ENCODE results near the gene RRAGC. TPM values are rescaled to one million over a fixed set of nuclear protein-coding genes. Genes with fewer than 3 reads are reported as not detected.

RRAGC gene, protein sequence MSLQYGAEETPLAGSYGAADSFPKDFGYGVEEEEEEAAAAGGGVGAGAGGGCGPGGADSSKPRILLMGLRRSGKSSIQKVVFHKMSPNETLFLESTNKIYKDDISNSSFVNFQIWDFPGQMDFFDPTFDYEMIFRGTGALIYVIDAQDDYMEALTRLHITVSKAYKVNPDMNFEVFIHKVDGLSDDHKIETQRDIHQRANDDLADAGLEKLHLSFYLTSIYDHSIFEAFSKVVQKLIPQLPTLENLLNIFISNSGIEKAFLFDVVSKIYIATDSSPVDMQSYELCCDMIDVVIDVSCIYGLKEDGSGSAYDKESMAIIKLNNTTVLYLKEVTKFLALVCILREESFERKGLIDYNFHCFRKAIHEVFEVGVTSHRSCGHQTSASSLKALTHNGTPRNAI
- total RNA-seq: 10 to 100 TPM; 11.6 to 18.4 (median 15.6) TPM
- 10 to 100 TPM; 13.8 to 29.3 (median 15.7) TPM for polyA plus RNA-seq
- long read RNA-seq, donor 1, transcript RRAGC-201 (7 exons, 2,732 nt): major isoform, 7 of 7 reads
- long read RNA-seq, donor 1, partial matches to known transcripts: 0 of 7 reads
- long read RNA-seq, donor 1, other reads (novel, unspliced or antisense): 0 of 7 reads
- long read RNA-seq, donor 2, transcript RRAGC-201 (7 exons, 2,732 nt): major isoform, 21 of 24 reads
- long read RNA-seq, donor 2, partial matches to known transcripts: 1 of 24 reads
- long read RNA-seq, donor 2, other reads (novel, unspliced or antisense): 2 of 24 reads

DNA sequence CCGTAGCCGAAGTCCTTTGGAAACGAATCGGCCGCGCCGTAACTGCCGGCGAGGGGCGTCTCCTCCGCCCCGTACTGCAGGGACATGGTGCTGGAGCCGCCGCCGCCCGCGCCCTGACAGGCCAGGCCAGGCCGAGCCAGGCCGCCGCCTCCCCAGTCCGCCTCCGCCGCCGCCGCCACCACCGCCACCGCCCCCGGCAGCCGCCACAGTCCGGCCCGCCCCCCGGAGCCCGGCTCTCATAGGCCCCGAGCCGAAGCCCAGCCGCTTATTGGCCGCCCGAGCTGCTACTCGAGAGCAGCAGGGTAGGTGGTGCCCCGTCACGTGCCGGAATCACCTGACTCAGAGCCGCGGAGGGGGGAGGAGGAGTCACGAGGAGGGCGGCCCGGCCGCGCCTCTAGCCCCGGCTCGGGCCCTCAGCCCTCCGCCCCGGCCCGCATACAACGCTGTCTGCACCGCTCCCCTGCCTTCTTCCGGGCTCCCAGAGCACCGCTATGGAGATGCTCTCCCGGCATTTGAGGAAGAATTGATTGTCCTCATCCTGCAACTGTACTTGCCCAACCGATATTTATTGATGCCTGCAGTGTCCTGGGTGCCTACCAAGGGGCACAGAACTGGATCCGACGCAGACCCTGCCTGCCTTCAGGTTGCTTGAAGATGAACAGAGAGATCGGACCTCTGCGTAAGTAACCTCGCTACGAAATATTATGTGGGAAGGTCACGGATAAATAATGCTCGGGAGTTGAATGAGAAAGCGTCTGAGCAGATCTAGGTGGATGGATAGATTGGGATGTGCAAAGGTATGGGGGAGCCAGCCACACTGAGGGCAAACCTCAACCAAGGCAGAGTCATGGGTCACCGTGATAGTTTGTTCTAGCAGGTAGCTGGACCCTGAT is at the start of gene RRAGC:
Gene RRAGC, minus strand, starts transcription at position 212 of the 893 bp plus-strand sequence. Its CDS starts 126 bp downstream, at position 86.
- no peaks in the 10 kb centered on the region for H3K9me3 ChIP-seq
- WGBS, 3 donors: 0 to 1% (median 1%) methylated on average over 29 to 70 of the region's 70 CpGs
- TF ChIP-seq CTCF (IDR thresholded peaks at IDR 0.05): no peak
- ATAC-seq (peak; percentile 97 to 99 (median 98)), DNase-seq (peak; percentile 100)
- H3K27ac ChIP-seq: peak within 1 kb of the TSS; percentile 91
- intact Hi-C loops (cut with DNase I): no loop called here
- H3K4me1 ChIP-seq: peaks cover 50% of the 10 kb centered on the region
- H3K36me3 ChIP-seq (ENCODE audit: insufficient read depth in 1 of 2, low read depth in 1 of 2): peaks cover 6 to 33% of the 10 kb centered on the region in 2 donors
- peak within 1 kb of the TSS; percentile 82 for H3K4me3 ChIP-seq
- no peaks in the 10 kb centered on the region for H3K27me3 ChIP-seq (ENCODE audit: insufficient read depth in 3 of 3, low read length in 2 of 3)

DNA sequence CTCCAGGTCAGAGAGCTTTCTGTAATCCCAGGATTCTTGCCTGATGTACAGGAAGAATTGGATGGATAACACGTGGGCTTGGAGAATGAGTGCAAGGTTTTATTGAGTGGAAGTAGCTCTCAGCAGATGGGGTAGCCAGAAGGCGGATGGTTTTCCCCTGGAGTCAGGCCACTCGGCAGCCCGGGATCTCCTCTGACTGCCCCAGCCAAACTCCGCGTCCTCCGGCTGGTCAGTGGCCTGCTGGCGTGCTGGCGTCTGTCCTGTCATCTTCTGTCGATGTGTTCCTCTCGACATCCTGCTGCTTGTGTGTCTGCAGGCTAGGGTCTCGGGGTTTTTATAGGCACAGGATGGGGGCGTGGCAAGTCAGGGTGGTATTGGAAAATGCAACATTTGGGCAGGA is 49.2 kb upstream of the RRAGC start:
- Histone ChIP-seq H3K4me3 (no peak overlapping the region), H3K27me3 (ENCODE audit: insufficient read depth in 3 of 3, low read length in 2 of 3) (no peaks in the 10 kb centered on the region), H3K27ac (no peak overlapping the region), H3K9me3 (peaks cover 3% of the 10 kb centered on the region), H3K4me1 (no peaks in the 10 kb centered on the region), H3K36me3 (ENCODE audit: insufficient read depth in 1 of 2, low read depth in 1 of 2) (no peaks in the 10 kb centered on the region)
- no peak for ATAC-seq
- WGBS, 3 donors: 72 to 79% (median 73%) methylated on average over 13 of the region's 13 CpGs
- DNase-seq: no peak
- TF ChIP-seq CTCF (IDR thresholded peaks at IDR 0.05): no peak
- intact Hi-C loops (cut with DNase I): no loop called here

- no peak for TF ChIP-seq CTCF (IDR thresholded peaks at IDR 0.05)
- Histone ChIP-seq H3K4me3 (no peak overlapping the region), H3K4me1 (no peaks in the 10 kb centered on the region), H3K9me3 (peaks cover 3% of the 10 kb centered on the region), H3K27me3 (ENCODE audit: insufficient read depth in 3 of 3, low read length in 2 of 3) (no peaks in the 10 kb centered on the region), H3K36me3 (ENCODE audit: insufficient read depth in 1 of 2, low read depth in 1 of 2) (no peaks in the 10 kb centered on the region), H3K27ac (no peak overlapping the region)
- ATAC-seq (no peak), DNase-seq (no peak)
- WGBS, 3 donors: 61 to 98% (median 92%) methylated on average over 2 of the region's 2 CpGs
- intact Hi-C loops (cut with DNase I): no loop called here
Observed at GRCh38 chr1:38905985-38906384, 46.4 kb upstream of the RRAGC start.

DNA sequence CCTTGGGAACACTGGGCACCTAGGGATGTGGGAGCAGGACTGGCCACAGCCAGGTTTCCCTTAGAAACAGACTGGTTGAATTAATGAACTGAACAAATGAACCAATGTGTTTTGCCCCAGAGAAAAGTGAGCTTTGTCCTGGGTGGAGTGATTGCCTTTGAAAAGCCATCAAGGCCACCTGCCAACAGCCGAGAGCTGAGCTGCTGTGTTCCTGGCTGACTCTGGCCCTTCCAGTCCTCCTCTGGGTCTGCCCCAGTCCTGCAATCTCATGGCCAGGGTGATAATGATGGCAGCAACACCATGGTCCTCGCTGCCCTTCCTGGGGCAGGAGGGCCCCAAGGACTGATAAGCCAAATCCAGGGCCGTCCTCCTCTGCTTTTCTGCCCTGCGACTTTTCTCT is 40.0 kb upstream of the RRAGC start:
- no peak for DNase-seq
- no peaks in the 10 kb centered on the region for H3K27me3 ChIP-seq (ENCODE audit: insufficient read depth in 3 of 3, low read length in 2 of 3)
- ATAC-seq: no peak

More for the DNA sequence above, 40.0 kb upstream of the RRAGC start:
- Histone ChIP-seq H3K9me3 (no peaks in the 10 kb centered on the region), H3K4me1 (no peaks in the 10 kb centered on the region), H3K4me3 (no peak overlapping the region), H3K36me3 (ENCODE audit: insufficient read depth in 1 of 2, low read depth in 1 of 2) (no peaks in the 10 kb centered on the region), H3K27ac (no peak overlapping the region)
- TF ChIP-seq CTCF (IDR thresholded peaks at IDR 0.05): no peak
- WGBS, 3 donors: 85 to 94% (median 90%) methylated on average over 4 of the region's 4 CpGs
- intact Hi-C loops (cut with DNase I): no loop called here
